NB4 (cell line): ENCODE measurements around the gene TMEM59L.

Experiments used
- DNase-seq: peaks from one replicate; pipeline ENCODE4 v3.0.0; 2010; ENCODE audit warnings: low read depth
- H3K4me3 ChIP-seq: one replicate; pipeline ENCODE4 v1.5.1; 2011; ENCODE audit warnings: mild to moderate bottlenecking, low read depth, low read length, moderate library complexity
- MYC ChIP-seq: IDR thresholded peaks from 2 replicates; pipeline ENCODE4 v1.6.1; 2011; ENCODE audit warnings: low read depth, low read length
- POLR2A ChIP-seq: IDR thresholded peaks from 2 replicates; pipeline ENCODE4 v1.6.1; 2011; ENCODE audit warnings: mild to moderate bottlenecking; ENCODE audit not compliant: insufficient read length; ENCODE audit errors: extremely low read depth
- TF ChIP-seq, protein P1 (sequence below): IDR thresholded peaks from one replicate; pipeline ENCODE4 v1.5.1; 2012; ENCODE audit warnings: low read depth, low read length
- TF ChIP-seq, protein P2 (sequence below): IDR thresholded peaks from 2 replicates; pipeline ENCODE4 v1.6.1; 2011; ENCODE audit warnings: low read depth, low read length

TMEM59L gene

DNA sequence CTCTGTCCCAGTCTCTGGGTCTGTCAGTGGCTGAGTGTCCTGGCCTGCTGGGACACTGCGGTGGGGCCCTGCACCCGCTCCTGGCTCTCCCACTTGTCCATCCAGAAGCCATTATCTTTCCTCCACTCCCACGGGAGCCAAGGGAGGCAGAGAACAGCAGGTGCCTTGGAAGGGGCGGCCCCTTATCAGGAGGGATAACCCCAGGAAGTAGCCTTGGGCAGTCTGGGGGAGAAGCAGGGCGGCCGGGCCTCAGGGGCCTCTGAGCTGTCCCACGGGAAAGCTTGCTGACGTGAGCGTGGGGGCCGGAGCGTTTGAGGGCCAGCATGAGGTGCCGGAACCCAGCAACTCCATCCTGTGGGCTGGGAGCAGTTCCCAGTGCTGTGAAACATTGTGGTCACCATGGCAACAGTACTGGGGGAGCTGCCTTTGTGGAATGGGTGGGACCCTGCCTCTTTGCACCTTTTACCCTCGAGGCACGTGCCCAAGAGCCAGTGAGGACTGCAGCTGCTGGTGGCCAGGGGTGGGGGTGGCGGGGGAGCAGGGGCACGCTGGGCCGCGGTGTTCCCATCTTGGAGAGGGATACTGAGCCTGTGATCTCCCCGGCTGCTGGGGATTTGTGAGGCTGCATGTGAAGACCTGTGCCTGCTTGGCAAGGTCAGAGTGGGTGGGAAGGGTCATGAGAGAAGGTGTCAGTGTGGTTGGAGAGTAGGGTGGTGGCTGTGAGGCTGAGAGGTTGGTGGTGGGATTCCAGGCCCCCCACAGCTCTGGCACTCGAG lies 45.1 kb downstream of the TMEM59L start:
- DNase-seq, result peak; percentile 85
- no peak for TF ChIP-seq MYC
- TF ChIP-seq, protein P1, sequence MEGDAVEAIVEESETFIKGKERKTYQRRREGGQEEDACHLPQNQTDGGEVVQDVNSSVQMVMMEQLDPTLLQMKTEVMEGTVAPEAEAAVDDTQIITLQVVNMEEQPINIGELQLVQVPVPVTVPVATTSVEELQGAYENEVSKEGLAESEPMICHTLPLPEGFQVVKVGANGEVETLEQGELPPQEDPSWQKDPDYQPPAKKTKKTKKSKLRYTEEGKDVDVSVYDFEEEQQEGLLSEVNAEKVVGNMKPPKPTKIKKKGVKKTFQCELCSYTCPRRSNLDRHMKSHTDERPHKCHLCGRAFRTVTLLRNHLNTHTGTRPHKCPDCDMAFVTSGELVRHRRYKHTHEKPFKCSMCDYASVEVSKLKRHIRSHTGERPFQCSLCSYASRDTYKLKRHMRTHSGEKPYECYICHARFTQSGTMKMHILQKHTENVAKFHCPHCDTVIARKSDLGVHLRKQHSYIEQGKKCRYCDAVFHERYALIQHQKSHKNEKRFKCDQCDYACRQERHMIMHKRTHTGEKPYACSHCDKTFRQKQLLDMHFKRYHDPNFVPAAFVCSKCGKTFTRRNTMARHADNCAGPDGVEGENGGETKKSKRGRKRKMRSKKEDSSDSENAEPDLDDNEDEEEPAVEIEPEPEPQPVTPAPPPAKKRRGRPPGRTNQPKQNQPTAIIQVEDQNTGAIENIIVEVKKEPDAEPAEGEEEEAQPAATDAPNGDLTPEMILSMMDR, result no peak
- TF ChIP-seq, protein P2, sequence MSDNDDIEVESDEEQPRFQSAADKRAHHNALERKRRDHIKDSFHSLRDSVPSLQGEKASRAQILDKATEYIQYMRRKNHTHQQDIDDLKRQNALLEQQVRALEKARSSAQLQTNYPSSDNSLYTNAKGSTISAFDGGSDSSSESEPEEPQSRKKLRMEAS, result no peak
- TF ChIP-seq POLR2A, result no peak
- no peak overlapping the region for H3K4me3 ChIP-seq

DNA sequence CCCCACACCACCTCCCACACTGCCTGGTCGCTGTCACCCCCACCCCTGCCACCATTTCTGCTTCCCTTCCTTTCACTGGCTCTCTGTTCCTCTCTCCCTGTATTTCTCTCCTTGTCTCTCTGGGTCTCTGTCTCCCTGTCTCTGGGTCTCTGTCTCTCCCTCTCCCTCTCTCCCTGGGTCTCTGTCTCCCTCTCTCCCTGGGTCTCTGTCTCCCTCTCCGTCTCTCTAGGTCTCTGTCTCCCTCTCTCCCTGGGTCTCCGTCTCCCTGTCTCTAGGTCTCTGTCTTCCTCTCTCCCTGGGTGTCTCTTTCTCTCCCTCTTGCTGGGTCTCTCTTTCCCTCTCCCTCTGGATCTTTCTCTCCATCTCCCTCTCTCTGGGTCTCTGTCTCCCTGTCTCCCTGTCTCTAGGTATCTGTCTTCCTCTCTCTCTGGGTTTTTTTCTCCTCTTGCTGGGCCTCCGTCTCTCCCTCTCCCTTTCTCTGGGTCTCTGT lies 45.7 kb downstream of the TMEM59L start:
- H3K4me3 ChIP-seq, result no peak overlapping the region
- DNase-seq, result no peak
- TF ChIP-seq, protein P1, result no peak
- TF ChIP-seq, protein P2, result no peak
- no peak for TF ChIP-seq MYC
- no peak for TF ChIP-seq POLR2A

DNA sequence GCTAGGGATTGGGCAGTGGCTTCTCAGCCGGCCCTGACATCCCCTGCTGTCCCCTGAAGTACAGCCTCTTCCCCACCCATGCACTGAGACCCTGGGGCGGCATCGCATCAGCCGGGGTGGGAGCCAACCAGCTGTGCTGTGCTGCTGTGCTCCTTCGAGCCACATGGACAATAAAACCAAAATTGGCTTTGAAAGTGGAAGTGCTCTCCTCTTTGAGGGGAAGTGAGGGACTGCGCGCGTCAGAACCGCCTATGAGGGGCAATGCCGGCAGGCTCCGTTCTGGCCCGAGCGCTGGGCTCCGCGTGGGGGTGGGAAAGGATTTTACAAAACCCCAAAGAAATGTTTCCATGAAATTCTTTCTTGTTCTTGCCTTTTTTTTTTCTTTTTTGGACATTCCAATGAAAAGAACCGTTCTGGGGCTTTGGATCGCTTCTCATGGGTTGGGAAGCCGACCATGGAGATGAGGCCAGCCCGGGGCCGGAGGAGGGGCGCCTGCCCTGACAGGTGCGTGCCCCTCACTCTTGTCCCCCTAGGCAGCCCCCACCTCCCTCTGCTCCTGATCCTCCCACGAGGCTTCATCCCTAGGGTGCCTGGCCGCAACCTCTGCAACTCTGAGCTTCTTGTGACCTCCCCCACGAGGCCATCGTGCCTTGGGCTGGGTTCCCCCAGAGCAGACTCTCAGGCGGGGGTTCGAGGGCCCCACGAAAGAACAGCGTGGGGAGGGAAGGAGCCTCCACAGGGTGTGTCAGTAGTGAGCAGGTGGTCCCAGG lies 46.8 kb downstream of the TMEM59L start:
- TF ChIP-seq MYC, result peak; percentile 74; the same call in 1 of the 2 replicates
- no peak for TF ChIP-seq POLR2A
- TF ChIP-seq, protein P2, result peak; percentile 79
- TF ChIP-seq, protein P1, result no peak
- no peak overlapping the region for H3K4me3 ChIP-seq
- peak; percentile 76 for DNase-seq

DNA sequence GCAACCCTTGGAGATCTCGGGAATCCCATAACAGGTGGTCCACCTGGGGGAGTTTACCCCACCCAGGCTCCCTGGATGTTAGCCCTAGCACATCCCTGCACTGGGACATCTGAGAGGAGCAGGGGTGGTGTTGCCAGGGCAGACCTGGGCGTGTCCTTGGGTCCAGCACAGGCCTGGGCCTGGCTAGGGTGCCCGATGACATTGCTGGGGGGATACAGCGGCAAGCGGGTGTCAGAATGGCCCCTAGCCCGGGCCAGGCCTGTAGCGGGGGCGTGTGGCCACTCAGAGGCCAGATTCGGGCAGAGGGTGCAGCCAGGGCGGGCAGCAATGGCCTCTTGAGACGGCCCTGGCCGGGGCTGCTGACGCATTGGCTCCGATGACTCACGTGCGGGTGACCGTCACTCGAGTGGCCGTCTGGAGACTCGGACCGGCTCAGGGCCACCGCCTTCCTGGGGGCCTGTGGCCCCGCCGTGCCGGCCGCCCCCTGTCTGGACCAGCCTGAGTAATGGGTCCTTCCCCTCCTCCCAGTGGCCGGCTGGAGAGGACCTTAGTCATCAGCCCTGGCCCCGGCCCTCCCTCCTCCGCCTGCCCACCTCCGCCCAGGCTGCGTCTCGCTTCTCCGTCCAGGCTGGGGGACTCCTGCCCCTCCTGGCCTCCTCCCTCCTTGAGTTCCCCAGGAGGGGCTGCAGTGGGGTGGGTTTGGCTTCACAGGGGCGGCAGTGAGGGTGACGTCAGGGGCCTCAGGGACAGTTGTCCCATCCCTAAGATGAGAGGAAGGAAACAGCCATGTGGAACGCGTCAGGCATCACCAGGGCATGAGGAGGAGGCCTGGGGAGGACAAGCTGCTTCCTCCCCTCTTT lies 47.6 kb downstream of the TMEM59L start:
- H3K4me3 ChIP-seq, result no peak overlapping the region
- DNase-seq, result no peak
- TF ChIP-seq, protein P2, result no peak
- TF ChIP-seq, protein P1, result no peak
- TF ChIP-seq MYC (no peak), POLR2A (no peak)

DNA sequence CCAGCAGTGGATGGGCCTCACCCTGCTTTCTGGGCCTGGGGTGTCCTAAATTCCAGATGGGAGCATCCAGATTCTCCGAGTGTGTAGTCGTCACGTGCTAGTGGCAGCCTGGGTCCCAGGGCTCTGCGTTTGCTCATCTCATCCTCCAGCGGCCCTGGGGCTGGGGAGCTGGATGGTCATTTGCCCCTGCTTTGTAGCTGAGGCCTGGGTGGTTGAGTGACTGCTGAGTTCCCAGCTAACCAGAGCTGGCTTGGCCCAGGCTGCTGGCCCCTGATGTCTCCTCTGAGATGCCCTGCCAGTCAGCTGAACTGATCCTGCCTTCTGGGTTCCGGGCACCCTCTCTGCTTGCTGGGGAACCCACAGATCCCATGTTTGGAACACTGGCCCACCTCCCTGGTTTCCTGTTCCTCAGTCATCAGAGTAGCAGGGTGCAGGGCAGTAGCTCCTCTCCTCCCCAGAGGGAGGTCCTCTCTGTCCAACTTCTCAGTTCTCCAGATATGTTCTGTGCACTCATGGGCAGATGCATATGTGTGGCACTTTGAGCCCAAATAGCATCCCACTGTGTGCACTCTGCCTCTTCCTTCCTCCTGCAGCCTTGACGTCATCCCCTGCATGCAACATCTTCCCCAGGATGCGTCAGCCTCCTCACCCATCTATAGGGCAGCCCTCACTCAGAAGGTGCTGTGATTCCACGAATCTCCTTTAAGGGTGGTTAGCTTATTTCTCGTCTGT lies 48.4 kb downstream of the TMEM59L start:
- no peak for DNase-seq
- no peak overlapping the region for H3K4me3 ChIP-seq
- TF ChIP-seq, protein P2, result no peak
- TF ChIP-seq POLR2A, result no peak
- TF ChIP-seq, protein P1, result no peak
- TF ChIP-seq MYC, result no peak
